ENCODE results near the gene ORC5. TPM values are rescaled to one million over a fixed set of nuclear protein-coding genes. Genes with fewer than 3 reads are reported as not detected.

The ORC5 gene
- total RNA-seq, result 10 to 100 TPM; 22.1 to 26.0 TPM

DNA sequence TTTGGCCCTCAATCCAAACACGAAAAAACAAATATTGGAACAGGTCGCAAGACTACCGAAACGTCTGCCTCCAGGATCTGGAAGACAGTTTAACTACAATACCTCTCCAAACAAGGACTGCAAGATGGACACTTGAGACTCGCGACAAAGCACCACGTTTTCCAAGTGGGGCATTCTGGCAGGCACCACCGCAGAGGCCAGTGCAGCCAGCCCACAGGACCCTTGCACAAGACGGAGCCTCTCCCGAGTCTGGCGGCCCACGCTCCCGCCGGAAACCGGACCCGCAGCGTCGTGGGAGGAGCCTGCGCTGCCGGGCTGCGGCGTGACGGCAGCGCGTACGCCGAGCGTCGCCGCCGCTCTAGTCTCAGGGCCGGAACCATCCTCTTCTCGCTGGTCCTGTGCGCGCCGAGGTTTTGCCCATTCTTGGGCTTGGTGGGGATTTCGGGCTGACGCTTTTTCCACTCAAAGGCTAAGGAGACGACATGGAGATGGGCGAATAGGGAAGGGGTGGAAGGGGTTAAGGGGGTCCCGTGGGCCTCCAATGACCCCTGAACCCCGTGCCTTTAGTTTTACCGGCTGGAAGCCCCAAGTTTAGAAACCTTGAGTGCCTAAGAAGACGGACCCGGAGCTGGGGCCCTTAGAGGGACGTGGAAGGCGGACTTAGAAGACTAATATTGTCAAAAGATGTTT is at the start of gene ORC5:
TSS of gene ORC5 (minus strand) at position 283 of the 690 bp plus-strand sequence. CDS start at position 174, 109 bp downstream.
- CTCF ChIA-PET, result interaction anchor here (0.9 to 1.1 kb wide), 2 partner anchors 24 to 675 kb away, joined by 3 to 4 read pairs; no protein-coding TSS in a partner anchor

DNA sequence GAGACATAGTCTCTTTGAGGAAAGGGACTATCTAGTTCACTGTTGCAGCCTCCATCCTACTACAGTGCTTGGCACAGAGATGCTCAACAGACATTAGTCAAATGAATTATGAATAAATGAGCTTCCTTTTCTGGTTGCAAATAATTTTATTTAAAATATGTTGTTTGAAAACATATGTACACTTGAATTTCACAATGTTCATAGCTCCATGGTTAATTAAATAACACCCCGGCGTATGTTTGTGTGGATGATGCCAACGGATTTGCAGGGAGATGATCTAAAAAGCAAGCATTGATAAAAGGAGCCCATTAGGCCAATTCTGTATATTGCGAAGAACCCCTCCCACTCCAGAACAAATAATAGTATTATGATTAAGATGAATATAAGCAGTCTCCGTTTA is 47.8 kb upstream of the ORC5 start:
- no peak for ATAC-seq
- TF ChIP-seq, protein P1, sequence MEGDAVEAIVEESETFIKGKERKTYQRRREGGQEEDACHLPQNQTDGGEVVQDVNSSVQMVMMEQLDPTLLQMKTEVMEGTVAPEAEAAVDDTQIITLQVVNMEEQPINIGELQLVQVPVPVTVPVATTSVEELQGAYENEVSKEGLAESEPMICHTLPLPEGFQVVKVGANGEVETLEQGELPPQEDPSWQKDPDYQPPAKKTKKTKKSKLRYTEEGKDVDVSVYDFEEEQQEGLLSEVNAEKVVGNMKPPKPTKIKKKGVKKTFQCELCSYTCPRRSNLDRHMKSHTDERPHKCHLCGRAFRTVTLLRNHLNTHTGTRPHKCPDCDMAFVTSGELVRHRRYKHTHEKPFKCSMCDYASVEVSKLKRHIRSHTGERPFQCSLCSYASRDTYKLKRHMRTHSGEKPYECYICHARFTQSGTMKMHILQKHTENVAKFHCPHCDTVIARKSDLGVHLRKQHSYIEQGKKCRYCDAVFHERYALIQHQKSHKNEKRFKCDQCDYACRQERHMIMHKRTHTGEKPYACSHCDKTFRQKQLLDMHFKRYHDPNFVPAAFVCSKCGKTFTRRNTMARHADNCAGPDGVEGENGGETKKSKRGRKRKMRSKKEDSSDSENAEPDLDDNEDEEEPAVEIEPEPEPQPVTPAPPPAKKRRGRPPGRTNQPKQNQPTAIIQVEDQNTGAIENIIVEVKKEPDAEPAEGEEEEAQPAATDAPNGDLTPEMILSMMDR (IDR thresholded peaks at IDR 0.05), result no peak

More for the DNA sequence above, at the start of gene ORC5:
- H3K27me3 Mint-ChIP-seq, result peaks cover 13% of the 10 kb centered on the region
- POLR2A ChIA-PET, result interaction anchor here (1.3 kb wide), 1 partner anchor 24 kb away, joined by 3 read pairs; no protein-coding TSS in a partner anchor
- peak within 1 kb of the TSS; percentile 81 for H3K4me3 Mint-ChIP-seq
- DNase-seq (peak; percentile 82), ATAC-seq (peak; percentile 100)
- peak within 1 kb of the TSS; percentile 92 for H3K27ac Mint-ChIP-seq
- H3K36me3 Mint-ChIP-seq (ENCODE audit: low read depth), result peaks cover 6% of the 10 kb centered on the region
- TF ChIP-seq, protein P1 (IDR thresholded peaks at IDR 0.05), result no peak
- intact Hi-C loops (cut with micrococcal nuclease), result no loop called here
- H3K9me3 Mint-ChIP-seq, result peaks cover 3% of the 10 kb centered on the region
- peaks cover 26% of the 10 kb centered on the region for H3K4me1 Mint-ChIP-seq (ENCODE audit: low read depth)

DNA sequence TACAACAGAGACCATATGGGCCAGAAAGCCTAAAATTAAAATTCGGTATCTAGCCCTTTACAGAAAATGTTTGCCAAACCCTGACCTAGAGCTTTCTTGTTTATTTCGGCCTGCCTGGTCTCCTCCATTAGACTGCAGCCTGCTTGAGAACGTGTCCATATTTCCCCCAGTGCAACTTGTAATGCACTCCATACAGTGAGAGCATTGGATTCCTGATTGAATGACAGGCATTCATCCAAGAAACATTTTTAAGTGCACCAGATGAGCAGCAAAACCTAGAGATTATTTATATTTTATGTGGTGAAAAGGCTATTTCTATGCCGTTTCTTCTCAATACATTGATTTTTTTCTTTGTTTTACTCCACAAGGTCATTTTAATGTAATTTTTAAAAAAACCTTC is 47.4 kb upstream of the ORC5 start:
- Mint-ChIP-seq H3K36me3 (ENCODE audit: low read depth) (no peaks in the 10 kb centered on the region), H3K4me1 (ENCODE audit: low read depth) (no peaks in the 10 kb centered on the region), H3K9me3 (no peaks in the 10 kb centered on the region), H3K4me3 (no peak overlapping the region), H3K27me3 (peaks cover 3% of the 10 kb centered on the region), H3K27ac (no peak overlapping the region)
- ChIA-PET POLR2A (no interaction called here), CTCF (interaction anchor here (1.2 kb wide), 1 partner anchor 591 kb away, joined by 3 read pairs; no protein-coding TSS in a partner anchor)
- intact Hi-C loops (cut with micrococcal nuclease), result no loop called here
- DNase-seq, result no peak
- TF ChIP-seq, protein P1 (IDR thresholded peaks at IDR 0.05), result no peak
- ATAC-seq, result no peak

More for the DNA sequence above, 47.8 kb upstream of the ORC5 start:
- H3K4me3 Mint-ChIP-seq, result no peak overlapping the region
- DNase-seq, result no peak
- H3K36me3 Mint-ChIP-seq (ENCODE audit: low read depth), result no peaks in the 10 kb centered on the region
- ChIA-PET POLR2A (no interaction called here), CTCF (interaction anchor here (1.2 kb wide), 1 partner anchor 592 kb away, joined by 3 read pairs; no protein-coding TSS in a partner anchor)
- H3K27ac Mint-ChIP-seq, result no peak overlapping the region
- H3K9me3 Mint-ChIP-seq, result no peaks in the 10 kb centered on the region
- H3K27me3 Mint-ChIP-seq, result peaks cover 5% of the 10 kb centered on the region
- H3K4me1 Mint-ChIP-seq (ENCODE audit: low read depth), result no peaks in the 10 kb centered on the region
- intact Hi-C loops (cut with micrococcal nuclease), result no loop called here

DNA sequence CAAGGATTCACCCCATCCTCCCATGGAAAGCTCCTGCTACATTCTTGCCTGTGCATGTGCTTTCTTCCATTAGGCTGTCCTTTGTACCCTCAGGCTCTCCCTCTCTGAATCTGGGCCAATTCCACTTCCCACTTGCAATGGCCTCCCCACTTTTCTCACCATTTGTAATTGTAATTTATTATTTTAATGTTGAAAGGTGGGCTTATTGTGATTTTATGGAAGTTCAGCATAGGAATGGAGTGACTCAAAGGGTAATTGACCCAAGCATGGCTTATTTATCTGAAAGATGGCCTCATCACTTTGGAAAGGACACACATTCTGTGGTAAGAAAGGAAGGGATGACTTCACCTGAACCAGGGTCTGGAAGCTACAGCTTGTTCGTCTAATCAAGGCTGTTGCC is 46.9 kb upstream of the ORC5 start:
- intact Hi-C loops (cut with micrococcal nuclease), result no loop called here
- Mint-ChIP-seq H3K4me3 (no peak overlapping the region), H3K27me3 (no peaks in the 10 kb centered on the region), H3K27ac (no peak overlapping the region), H3K9me3 (no peaks in the 10 kb centered on the region), H3K36me3 (ENCODE audit: low read depth) (no peaks in the 10 kb centered on the region), H3K4me1 (ENCODE audit: low read depth) (no peaks in the 10 kb centered on the region)
- DNase-seq (no peak), ATAC-seq (no peak)
- POLR2A ChIA-PET, result no interaction called here
- TF ChIP-seq, protein P1 (IDR thresholded peaks at IDR 0.05), result no peak
- CTCF ChIA-PET, result interaction anchor here (0.8 to 1.2 kb wide), 2 partner anchors 49 to 591 kb away, joined by 3 read pairs; no protein-coding TSS in a partner anchor

All from activated CD8-positive, alpha-beta T cell treated with anti-CD3 and anti-CD28 coated beads for 36 hours (primary cell).